Stimulated activated CD4-positive, alpha-beta T cell treated with anti-CD3 and anti-CD28 coated beads, Interleukin-1b, Interleukin-23, amount 100 ng/mL, for 24 hours (primary cell): Measurements from ENCODE around the gene STK4.

Source experiments
- DNase-seq, 4 experiments: peaks; one replicate each; pipeline ENCODE4 v3.0.0-alpha.2; 2020; ENCODE audit warnings: low read depth in 4 of 4, low spot score in 1 of 4

The STK4 gene

GRCh38 chr20:45082468-45082867, 116.2 kb downstream of the STK4 start:
- DNase-seq: no peak

DNA sequence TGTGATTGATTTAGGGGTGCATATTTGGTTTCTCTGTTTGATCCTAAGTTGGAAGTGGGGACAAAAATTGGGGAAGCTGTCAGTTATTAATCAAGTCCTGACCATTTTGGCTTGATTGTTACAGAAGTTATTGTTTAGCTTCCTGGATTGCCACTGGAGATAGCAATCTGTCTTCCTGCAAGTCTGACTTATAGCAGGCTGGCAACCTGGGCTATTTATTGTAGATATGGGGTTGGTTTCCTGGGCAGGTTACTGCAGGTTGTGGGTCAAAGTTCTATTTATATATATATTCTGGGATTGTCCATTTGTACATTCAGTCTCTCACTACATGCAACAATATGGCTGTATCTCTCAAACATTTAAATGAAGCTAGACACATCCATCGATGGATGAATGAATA, 116.8 kb downstream of the STK4 start:
- no peak for DNase-seq

- no peak for DNase-seq
Observed at GRCh38 chr20:45085289-45085688, 119.0 kb downstream of the STK4 start.

- no peak for DNase-seq
Observed at GRCh38 chr20:45085867-45086266, 119.6 kb downstream of the STK4 start.

DNA sequence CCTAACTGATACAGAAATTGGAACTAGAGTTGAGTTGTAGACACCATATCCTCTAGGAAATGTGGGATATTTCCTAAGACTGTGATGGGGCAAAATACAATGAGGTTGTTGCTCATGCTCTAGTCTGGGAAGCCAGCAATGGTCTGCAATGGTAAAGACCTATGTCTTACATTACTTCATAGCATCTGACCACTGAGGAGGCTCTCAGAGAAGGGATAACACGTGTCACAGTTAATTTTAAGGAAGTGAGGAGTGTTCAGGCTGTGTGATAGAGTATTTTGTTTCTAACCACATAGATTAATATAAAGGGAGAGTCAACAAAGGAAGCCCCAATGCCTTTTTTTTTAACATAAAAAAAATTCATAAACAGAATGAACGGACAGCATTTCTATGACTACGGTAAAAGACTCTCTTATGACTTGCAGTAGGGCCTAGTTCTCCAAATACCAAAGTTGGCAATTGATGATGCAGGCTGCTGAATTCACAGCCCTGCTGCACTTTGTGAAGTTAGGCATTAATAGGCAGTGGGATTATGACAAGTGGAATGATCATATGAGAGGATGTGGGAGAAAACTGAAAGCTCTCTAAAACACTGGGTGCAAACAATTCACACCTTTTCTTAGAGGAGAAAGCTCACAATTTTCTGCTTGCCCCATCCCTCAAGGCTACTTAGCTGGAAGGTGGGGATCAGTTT, 120.9 kb downstream of the STK4 start:
- no peak for DNase-seq

- DNase-seq: no peak
Observed at GRCh38 chr20:45087814-45088213, 121.5 kb downstream of the STK4 start.

DNA sequence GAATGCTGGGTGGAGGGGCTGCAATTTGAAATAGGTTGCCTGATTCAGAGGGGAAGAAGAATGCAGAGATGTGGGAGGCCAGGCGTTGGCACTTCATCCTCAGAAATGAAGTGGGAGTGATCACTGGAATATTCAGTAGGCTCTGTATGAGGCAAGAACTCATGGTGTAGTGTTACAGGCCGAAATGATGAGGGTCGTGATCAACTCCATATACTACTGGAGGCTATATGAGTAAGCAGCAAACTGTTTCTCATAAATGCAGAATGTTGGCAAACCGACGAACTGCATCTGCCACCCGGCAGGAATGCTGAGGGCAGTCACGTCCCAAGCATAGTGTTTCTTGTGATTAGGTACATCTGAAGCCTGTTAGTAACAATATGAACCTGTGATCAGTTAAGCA, 121.9 kb downstream of the STK4 start:
- no peak for DNase-seq

DNA sequence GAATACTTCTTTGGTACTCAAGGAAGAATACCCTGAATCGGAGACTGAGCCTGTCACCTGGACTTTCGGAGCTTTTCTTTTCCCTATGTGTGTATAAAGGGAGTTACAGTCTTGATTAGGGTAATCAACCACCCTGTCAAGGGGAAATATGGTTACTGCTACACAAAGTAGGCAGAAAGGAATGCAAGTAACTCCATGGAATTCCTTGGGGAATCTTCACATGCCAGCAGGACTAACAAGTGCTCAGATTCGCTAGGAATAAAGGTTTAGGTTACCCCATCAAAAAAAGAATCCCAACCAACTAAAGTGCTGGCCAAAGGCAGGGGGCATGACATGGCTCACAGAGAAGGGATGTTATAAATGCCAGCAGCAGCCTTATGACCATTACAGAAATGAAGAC, 124.2 kb downstream of the STK4 start:
- no peak for DNase-seq

DNA sequence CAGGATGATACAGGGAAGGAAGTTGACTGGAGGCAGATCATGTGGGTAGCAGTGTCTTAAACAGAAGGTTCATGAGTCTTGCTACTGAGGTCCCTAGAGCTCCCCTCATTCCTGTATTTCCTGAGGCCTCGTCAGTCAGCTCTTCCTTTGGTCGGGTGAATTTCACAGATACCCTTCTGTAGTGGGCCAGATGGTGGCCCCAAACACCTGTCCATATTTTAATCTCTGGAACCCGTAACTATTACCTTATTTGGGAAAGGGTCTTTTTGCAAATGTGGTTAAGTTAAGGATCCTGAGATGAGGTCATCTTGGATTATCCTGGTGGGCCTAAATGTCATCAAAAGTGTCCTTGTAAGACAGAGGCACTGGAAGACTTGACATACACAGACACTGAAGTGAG, 125.1 kb downstream of the STK4 start:
- no peak for DNase-seq

DNA sequence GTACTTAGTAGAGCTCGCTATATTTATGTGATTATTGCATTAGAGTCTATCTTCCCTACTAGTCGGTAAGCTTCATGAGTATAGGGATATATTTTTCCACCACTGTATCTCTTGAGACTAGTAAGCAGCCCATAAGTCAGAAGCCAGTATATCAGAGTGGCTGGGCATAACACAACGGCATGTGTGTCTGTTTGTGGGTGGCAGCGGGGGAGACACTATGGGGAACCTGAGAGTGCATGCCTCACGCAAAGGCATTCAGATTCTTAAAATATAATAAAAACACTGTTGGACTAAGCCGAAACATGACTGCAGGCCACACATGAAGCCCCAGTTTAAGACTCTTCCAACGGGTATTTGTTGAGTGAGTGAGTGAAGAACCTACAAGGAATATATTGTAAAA, 126.6 kb downstream of the STK4 start:
- DNase-seq: no peak

DNA sequence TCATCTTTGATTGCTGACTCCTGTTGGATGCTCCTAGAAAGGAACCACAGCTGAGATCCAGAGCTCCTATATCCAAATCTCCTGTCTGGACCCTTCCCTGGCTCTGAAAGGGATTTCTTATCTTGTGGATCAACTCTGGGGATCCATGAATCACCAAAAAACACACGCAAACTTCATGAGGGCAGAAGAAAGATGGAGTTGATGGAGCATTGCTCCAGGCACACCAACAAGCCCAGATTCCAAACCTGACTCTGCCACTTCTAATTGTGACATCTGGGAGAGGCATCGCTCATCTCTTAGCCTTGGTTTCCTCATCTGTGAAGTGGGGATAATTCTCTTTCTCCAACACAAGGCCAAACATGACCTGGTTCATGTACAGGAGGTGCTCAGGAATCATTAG, 127.9 kb downstream of the STK4 start:
- no peak for DNase-seq

DNA sequence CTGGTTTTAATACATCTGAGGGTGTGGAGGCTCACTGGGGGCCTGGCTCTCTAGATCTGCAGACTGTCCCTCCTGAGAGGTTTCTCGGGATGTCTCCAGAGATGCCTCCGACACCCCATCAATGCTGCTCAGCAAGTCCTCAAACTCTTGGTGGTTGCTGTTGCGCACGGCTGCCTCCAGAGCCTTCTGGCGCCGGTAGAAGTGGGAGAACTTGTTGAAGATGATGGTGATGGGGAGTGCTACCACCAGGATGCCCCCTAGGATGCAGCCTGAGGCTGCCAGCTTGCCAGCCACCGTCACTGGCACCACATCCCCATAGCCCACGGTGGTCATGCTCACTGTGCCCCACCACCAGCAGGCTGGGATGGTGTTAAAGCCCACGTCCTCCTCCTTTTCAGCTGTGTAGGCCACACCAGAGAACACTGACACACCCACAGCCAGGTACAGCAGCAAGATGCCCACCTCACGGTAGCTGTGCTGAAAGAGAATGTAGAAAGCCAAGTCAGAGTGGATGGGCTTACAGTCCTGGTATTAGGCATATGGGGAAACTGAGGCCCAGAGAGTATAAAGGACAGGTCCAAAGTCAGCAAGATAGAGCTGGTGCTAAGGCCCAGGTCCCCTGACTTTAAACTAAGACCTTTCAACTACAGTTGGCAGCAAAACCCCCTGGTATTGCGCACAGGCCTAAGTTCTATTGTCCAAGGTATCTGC, 128.7 kb downstream of the STK4 start:
- no peak for DNase-seq

DNA sequence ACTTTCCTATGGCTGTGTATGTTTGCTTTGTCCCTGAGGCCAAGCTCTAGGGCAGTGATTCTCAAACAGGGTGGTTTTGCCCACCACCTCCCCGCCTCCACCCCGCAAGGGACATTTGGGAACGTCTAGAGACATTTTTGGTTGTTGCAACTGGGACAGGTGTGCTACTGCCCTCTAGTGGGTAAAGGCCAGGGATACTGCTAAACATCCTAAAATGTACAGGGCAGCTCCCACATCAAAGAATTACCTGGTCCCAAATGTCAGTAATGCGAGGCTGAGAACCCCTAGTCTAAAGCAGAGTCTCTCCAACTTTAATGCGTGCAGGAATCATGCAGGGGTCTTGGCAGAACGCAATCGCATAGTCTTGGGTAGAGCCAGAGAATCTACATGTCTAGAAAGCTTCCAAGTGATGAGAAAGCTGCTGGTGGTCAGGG, 129.5 kb downstream of the STK4 start:
- DNase-seq: peak; percentile 21 to 44 (median 38)

- DNase-seq: no peak
Observed at GRCh38 chr20:45096781-45097180, 130.5 kb downstream of the STK4 start.

GRCh38 chr20:45097485-45098102, 131.3 kb downstream of the STK4 start:
- DNase-seq: peak in 1 of 4 experiments; percentile 30

DNA sequence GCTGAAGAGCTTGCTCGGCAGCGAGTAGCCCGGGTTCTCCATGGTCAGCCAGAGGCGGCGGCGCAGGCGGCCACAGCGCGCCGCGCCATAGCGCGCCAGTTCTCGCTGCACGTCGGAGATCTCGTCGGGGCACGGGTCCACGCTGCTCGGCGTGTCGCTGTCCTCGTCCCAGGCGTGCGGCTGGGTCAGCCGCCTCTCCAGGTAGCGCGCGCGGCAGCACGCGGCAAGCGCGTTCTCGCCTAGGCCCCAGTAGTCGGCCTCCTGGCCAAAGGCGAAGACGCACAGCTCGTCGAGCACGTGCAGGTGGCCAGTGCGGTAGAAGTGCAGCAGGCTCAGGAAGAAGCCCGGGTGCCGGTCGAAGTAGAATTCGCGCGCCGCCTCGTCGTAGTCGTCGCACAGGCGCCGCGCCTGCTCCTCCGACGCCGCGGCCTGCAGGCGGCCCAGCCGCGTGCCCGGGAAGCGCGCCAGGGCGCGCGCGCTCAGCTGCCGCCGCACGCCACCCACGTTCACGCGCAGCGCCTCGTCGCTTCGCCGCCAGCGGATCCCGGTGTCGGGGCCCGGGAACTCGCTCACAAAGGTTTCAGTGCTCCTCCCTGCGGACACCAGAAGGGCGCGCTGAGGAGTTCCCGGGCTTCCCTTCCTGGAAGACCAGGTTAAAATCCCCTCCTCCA, 131.9 kb downstream of the STK4 start:
- no peak for DNase-seq

DNA sequence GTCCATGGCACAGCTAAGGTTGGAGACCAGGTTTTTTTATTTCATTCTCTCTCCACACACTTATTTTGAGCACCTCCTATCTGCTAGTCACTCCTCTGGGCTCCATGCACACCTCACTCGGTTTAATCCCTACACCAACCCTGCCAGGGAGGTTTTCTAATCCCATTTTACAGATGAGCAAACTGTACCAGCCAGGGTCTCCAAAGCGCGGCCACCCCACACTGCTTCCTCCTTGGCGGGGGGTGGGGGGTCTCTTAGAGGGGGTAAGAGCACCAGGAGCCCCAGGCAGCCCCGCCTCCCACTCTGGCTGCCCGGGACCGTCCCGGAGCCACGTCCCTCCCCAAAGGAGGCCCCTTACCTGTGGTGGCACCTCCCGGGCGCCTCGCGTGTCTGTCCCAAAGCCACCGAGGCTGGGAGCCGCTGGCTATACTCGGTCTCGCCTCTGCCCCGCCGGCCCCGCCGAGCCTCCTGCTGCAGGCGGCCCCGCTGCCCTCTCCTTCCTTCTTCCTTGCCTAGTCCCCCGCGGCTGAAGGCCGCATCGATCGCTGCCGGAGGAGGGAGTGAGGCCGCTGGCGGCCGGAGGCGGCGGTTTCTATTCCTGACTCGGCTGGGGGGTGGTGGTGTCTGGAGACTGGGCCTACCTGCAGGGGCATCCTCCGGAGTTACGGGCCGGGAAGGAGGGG, 134.4 kb downstream of the STK4 start, which contains the start of gene KCNS1:
Gene KCNS1 (minus strand): TSS at position 565 of the 683 bp plus-strand sequence. CDS start 1,891 bp downstream, outside the sequence.
- no peak for DNase-seq

DNA sequence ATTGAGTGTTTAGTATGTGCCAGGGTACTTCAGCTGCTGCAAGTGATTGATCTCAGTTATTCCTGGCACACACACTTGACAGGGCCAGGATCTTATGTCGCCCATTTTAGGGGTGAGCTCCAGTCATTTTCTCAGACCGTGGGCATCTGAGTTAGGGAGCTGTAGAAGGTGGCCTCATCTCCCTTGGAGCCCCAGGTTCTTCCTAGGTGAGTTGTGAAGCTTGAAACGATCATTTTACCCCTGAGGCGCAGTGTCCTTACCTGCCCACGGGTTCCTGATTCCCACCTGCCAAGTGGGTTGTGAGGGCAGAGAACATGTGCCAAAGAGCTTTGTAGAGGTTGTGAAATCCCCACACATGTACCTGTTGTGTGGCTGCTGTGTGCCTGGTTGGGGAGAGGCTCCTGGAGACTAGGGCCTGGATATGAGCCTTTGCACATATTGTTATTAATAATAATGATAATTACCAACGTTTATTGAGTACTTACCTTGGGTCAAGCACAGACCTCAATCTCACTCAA, 135.1 kb downstream of the STK4 start:
- DNase-seq: no peak

DNA sequence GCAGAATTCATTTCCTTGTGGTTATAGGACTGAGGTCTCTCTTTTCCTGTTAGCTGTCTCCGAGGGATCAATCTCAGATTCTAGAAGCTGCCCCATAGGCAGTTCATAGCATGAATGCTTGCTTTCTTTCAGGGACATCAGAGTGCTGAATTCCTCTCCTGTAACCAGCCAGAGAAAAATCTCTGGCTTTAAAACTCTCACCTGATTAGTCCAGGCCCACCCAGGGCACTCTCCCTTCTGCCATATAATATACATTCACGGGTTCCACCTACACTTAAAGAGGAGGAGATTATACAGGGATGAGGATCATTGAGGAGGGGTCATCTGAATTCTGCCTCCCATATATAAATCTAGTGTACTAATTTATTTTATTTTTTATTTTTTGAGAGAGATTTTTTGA, 136.8 kb downstream of the STK4 start:
- no peak for DNase-seq

- no peak for DNase-seq
Observed at GRCh38 chr20:45104786-45105185, 138.5 kb downstream of the STK4 start.

- no peak for DNase-seq
Observed at GRCh38 chr20:45105317-45105716, 139.0 kb downstream of the STK4 start.
